Psoas muscle (tissue), 8 donors: ENCODE measurements around the gene LIN28A. TPM values are rescaled to one million over a fixed set of nuclear protein-coding genes. Genes with fewer than 3 reads are reported as not detected.
"Not testable (repeated sequence)": the region's sequence is repeated elsewhere in the genome, so short reads cannot be mapped to it uniquely, and the experiment has no call there.

Experiments
- ATAC-seq, 4 donors: fragments of 200-7000 bp; cut with Tn5 transposase; one replicate each; pipeline ENCODE4 v1.9.1; 2020; ENCODE audit warnings: moderate library complexity in 3 of 4, mild to moderate bottlenecking in 2 of 4
- DNase-seq, 2 donors: peaks; one replicate each; pipeline ENCODE4 v3.0.0-alpha.2; 2020
- H3K27ac ChIP-seq: fragments of 200-600 bp; one replicate; pipeline ENCODE4 v1.8.0; 2022
- H3K27me3 ChIP-seq, 3 donors: fragments of 200-600 bp in 1 of 3; one replicate each; pipeline versions ENCODE4 v1.6.1 to v1.8.0; 2013 to 2022; ENCODE audit warnings: low read length in 2 of 3, mild to moderate bottlenecking in 2 of 3, moderate library complexity in 1 of 3; ENCODE audit not compliant: insufficient read depth in 3 of 3
- H3K36me3 ChIP-seq, 2 donors: fragments of 200-600 bp in 1 of 2; one replicate each; pipeline versions ENCODE4 v1.6.1 to v1.8.0; 2013 to 2022; ENCODE audit warnings: low read depth in 1 of 2, mild to moderate bottlenecking in 1 of 2, moderate library complexity in 1 of 2; ENCODE audit not compliant: insufficient read depth in 1 of 2
- H3K4me1 ChIP-seq: fragments of 200-600 bp; one replicate; pipeline ENCODE4 v1.8.0; 2022
- H3K4me3 ChIP-seq: fragments of 200-600 bp; one replicate; pipeline ENCODE4 v1.8.0; 2022; ENCODE audit warnings: mild to moderate bottlenecking
- H3K9me3 ChIP-seq: fragments of 200-600 bp; one replicate; pipeline ENCODE4 v1.8.0; 2022
- WGBS, 3 donors: extraction: QIAGEN DNeasy Blood & Tissue Kit; methylation state at CpG; one replicate each; pipeline versions ENCODE4 v1.1.6 to v1.1.7; 2013; 5-methylcytosine and 5-hydroxymethylcytosine counted together
- intact Hi-C, 2 donors: fragments of 100-400 bp; cut with DNase I; formaldehyde crosslinking; loops; one replicate each; pipeline versions ENCODE4 v1.11.0 to v1.14.2; 2022
- polyA plus RNA-seq, 3 donors: library from polyadenylated mRNA; stranded (reverse); fragments of 200-250 nt; gene quantifications; one replicate each; pipeline ENCODE4 v1.2.3, GENCODE V29; 2013
- total RNA-seq, 4 donors: library from RNA; stranded (reverse); fragmentation: NEBNext Ultra II Directional in 2 of 4; extraction: Animal tissue kit (Norgen Biotek cat#: 25700) in 2 of 4; gene quantifications; one replicate each; pipeline versions ENCODE4 v1.2.1 to v1.2.4, GENCODE V29; 2021 to 2023
- TF ChIP-seq, protein P1 (sequence below): fragments of 200-600 bp; IDR thresholded peaks from one replicate; pipeline ENCODE4 v1.8.0; 2022; ENCODE audit warnings: antibody characterized with exemption
- donor health status: healthy with polysubstance abuse.
- donor health status: DM: no; HTN: no; CAD: no; lungs with moderate emphysema.
- donor health status: Bipolar disorder and iron deficiency.
- donor health status: healthy.
- donor health status: DM: yes; HTN: yes; CAD: no.
- donor health status: DM: no; HTN: no; CAD: no.
- donor health status: DM: no; HTN: no; CAD: no.
- donor health status: DM: yes; HTN: yes; CAD: no.

Gene LIN28A
- total and polyA plus RNA-seq, 7 donors: not detected

DNA sequence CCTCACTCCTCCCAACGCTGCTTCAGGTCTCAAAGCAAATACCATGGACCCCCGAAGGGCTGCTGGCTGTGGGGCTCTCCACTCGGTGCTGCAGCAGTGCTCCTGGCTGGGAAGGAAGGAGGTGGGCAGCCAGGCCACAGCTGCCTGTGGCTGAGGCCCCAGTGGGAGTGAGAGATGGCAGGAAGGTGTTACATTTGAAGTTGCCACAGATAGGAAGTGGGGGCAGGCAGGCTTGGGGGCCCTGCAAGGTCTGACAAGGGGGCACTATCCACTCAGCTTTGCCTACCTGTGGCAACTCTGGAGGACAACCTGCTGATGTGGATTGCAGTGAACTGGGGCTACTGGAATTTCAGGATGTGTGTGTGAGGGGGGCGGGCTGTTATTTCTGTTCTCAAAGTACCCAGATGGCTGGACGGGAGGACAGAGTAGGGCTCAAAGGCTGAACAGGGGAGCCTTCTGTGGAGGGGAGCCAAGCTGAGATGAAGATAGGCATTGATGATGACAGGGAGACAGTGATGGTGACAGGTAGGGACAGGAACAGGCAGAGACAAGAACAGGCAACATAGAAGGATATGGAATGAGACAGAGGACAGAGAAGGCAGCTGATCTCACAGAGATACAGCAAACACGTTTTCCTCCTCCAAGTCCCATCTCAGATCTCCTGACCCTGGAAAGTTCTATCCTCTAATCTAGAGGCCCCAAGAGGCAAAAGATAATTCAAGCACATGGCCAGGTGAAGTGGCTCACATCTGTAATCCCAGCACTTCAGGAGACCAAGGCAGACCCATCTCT lies 39.8 kb upstream of the LIN28A start:
- DNase-seq (no peak), ATAC-seq (no peak)
- H3K27me3 ChIP-seq: peaks cover 0 to 9% (median 5%) of the 10 kb centered on the region in 3 donors
- H3K27ac ChIP-seq: no peak overlapping the region
- no peaks in the 10 kb centered on the region for H3K36me3 ChIP-seq
- TF ChIP-seq, protein P1, sequence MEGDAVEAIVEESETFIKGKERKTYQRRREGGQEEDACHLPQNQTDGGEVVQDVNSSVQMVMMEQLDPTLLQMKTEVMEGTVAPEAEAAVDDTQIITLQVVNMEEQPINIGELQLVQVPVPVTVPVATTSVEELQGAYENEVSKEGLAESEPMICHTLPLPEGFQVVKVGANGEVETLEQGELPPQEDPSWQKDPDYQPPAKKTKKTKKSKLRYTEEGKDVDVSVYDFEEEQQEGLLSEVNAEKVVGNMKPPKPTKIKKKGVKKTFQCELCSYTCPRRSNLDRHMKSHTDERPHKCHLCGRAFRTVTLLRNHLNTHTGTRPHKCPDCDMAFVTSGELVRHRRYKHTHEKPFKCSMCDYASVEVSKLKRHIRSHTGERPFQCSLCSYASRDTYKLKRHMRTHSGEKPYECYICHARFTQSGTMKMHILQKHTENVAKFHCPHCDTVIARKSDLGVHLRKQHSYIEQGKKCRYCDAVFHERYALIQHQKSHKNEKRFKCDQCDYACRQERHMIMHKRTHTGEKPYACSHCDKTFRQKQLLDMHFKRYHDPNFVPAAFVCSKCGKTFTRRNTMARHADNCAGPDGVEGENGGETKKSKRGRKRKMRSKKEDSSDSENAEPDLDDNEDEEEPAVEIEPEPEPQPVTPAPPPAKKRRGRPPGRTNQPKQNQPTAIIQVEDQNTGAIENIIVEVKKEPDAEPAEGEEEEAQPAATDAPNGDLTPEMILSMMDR: no peak
- no peaks in the 10 kb centered on the region for H3K9me3 ChIP-seq
- H3K4me3 ChIP-seq: no peak overlapping the region
- no peaks in the 10 kb centered on the region for H3K4me1 ChIP-seq
- intact Hi-C loops: no loop called here
- WGBS, 3 donors: 43 to 52% (median 49%) methylated on average over 6 of the region's 6 CpGs

DNA sequence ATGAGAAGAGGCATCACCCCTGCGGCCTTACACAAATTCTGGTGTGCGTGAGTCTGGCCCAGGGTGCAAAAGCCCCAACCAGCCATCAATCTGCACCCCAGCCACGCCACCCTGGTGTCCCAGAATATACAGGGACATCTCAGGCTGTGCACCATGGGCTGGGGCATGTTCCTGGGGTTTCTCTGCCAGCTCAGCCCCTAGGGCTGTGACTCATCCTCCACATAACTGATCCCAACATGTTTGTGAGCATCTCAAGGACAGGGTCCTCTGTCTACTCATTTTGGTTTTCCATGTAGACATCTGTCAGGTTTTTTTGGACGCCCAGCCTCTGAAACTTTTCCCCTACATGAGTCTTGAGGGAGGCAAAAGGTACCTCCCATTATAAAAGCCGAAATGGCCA lies 38.6 kb upstream of the LIN28A start:
- no peaks in the 10 kb centered on the region for H3K36me3 ChIP-seq
- 79 to 85% (median 83%) methylated on average over 5 of the region's 5 CpGs for WGBS, 3 donors
- no peak overlapping the region for H3K27ac ChIP-seq
- DNase-seq (no peak), ATAC-seq (no peak)
- TF ChIP-seq, protein P1: no peak
- H3K4me1 ChIP-seq: no peaks in the 10 kb centered on the region
- intact Hi-C loops: no loop called here
- no peak overlapping the region for H3K4me3 ChIP-seq
- no peaks in the 10 kb centered on the region for H3K9me3 ChIP-seq
- H3K27me3 ChIP-seq: peaks cover 0 to 9% (median 5%) of the 10 kb centered on the region in 3 donors

DNA sequence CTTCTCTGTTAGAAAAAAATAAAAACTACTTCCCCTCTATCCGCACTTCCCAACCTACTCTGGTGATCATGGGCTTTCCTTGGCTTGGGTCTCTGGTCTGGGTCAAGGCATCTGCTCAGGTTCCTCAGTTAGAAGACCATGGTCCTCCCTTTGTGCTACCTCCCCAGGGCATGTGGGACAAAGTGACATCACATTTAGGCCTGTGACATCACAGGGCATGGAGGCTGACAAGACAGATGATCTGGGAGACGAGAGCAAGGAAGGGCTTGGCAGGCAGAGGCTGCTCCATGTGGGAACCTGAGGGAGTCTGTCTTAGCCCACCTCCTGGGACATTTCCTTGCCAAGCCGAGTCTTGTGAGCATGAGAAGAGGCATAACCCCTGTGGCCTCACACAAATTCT lies 38.0 kb upstream of the LIN28A start, which contains the start of gene ZNF683:
Gene ZNF683 (minus strand): TSS at position 140 of the 400 bp plus-strand sequence. CDS start 4,179 bp downstream, outside the sequence.
- H3K27me3 ChIP-seq, H3K4me3 ChIP-seq, H3K9me3 ChIP-seq, ATAC-seq, H3K36me3 ChIP-seq, H3K27ac ChIP-seq, DNase-seq, intact Hi-C loops, H3K4me1 ChIP-seq: not testable (repeated sequence)
- WGBS, 3 donors: 56 to 59% (median 59%) methylated on average over 3 of the region's 3 CpGs

DNA sequence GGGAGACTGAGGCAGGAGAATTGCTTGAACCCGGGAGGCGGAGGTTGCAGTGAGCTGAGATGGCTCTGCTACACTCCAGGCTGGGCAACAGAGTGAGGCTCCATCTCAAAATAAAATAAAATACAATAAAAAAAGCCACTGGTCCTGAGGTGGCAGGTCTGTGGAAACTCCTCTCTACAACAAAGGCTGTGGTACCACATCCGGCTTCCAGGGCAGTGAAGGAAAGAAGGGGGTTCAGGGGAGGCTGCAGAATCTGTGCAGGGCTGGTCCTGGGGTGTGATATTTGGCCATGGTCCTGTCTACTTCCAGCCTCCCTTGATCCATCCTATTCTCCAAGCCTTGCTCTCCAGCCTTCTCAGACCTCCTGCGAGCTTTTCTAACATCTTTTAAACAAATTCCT lies 37.3 kb upstream of the LIN28A start:
- no peaks in the 10 kb centered on the region for H3K36me3 ChIP-seq
- peaks cover 0 to 9% (median 5%) of the 10 kb centered on the region in 3 donors for H3K27me3 ChIP-seq
- WGBS, 3 donors: 78 to 85% (median 83%) methylated on average over 4 of the region's 4 CpGs
- no peak overlapping the region for H3K27ac ChIP-seq
- H3K4me1 ChIP-seq: no peaks in the 10 kb centered on the region
- no peak for ATAC-seq
- TF ChIP-seq, protein P1: no peak
- no peak for DNase-seq
- H3K4me3 ChIP-seq: no peak overlapping the region
- intact Hi-C loops: no loop called here
- no peaks in the 10 kb centered on the region for H3K9me3 ChIP-seq

DNA sequence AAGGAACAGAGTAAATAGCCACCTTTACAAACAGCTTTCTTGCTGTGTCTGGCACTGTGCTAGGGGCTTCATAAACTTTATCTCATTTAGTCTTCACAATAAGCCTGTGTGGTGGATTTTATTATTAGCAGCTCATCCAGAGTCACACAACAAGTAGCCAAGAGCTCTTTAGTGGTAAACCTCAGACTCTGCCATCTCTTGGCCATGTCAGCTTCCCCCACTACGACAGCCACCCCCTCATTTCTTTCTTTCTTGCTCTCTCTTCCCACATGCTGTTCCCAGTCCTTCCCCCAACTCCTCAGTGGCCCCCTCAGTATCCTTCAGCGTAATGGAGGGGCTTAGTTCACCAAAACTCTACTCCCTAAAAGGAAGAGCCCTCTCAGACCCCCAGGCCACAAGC lies 36.8 kb upstream of the LIN28A start:
- ATAC-seq (no peak), DNase-seq (no peak)
- H3K36me3 ChIP-seq: no peaks in the 10 kb centered on the region
- no peaks in the 10 kb centered on the region for H3K9me3 ChIP-seq
- no peak overlapping the region for H3K4me3 ChIP-seq
- TF ChIP-seq, protein P1: no peak
- 42 to 62% (median 49%) methylated on average over 2 of the region's 2 CpGs for WGBS, 3 donors
- H3K27ac ChIP-seq: no peak overlapping the region
- H3K27me3 ChIP-seq: peaks cover 0 to 9% (median 5%) of the 10 kb centered on the region in 3 donors
- intact Hi-C loops: no loop called here
- H3K4me1 ChIP-seq: no peaks in the 10 kb centered on the region

DNA sequence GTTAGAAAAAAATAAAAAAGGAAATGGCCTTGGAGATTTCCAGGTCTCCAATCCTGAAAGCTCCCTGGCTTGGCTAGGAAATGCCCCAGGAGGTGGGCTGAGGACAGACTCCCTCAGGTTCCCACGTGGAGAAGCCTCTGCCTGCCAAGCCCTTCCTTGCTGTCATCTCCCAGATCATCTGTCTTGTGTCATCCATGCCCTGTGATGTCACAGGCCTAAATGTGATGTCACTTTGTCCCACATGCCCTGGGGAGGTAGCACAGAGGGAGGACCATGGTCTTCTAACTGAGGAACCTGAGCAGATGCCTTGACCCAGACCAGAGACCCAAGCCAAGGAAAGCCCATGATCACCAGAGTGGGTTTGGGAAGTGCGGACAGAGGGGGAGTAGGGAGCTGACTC lies 36.3 kb upstream of the LIN28A start:
- H3K9me3 ChIP-seq, H3K4me1 ChIP-seq, DNase-seq, intact Hi-C loops, H3K4me3 ChIP-seq, ATAC-seq, H3K27ac ChIP-seq, H3K27me3 ChIP-seq, H3K36me3 ChIP-seq: not testable (repeated sequence)
- WGBS, 3 donors: 43 to 51% (median 49%) methylated on average over 2 of the region's 2 CpGs
